Endothelial cell of hepatic sinusoid (primary cell): ENCODE data around the gene RAET1L.
"Not testable (repeated sequence)": the region's sequence is repeated elsewhere in the genome, so short reads cannot be mapped to it uniquely, and the experiment has no call there.

ENCODE experiments used
- in situ Hi-C: cut with HindIII; loops from 2 replicates; pipeline ENCODE4 v1.10.0; 2017; ENCODE audit warnings: low sequenced_read_pairs

RAET1L gene, protein sequence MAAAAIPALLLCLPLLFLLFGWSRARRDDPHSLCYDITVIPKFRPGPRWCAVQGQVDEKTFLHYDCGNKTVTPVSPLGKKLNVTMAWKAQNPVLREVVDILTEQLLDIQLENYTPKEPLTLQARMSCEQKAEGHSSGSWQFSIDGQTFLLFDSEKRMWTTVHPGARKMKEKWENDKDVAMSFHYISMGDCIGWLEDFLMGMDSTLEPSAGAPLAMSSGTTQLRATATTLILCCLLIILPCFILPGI

GRCh38 chr6:150025201-150025917 lies at the start of gene RAET1L:
RAET1L (minus strand) TSS chr6:150025532; CDS start chr6:150025471, 61 bp downstream.
- in situ Hi-C loops = no loop called here

- in situ Hi-C loops = no loop called here
These were observed 49.7 kb upstream of the RAET1L start for GRCh38 chr6:150075034-150075421.

GRCh38 chr6:150074396-150075033 lies 49.2 kb upstream of the RAET1L start:
- in situ Hi-C loops = not testable (repeated sequence)

DNA sequence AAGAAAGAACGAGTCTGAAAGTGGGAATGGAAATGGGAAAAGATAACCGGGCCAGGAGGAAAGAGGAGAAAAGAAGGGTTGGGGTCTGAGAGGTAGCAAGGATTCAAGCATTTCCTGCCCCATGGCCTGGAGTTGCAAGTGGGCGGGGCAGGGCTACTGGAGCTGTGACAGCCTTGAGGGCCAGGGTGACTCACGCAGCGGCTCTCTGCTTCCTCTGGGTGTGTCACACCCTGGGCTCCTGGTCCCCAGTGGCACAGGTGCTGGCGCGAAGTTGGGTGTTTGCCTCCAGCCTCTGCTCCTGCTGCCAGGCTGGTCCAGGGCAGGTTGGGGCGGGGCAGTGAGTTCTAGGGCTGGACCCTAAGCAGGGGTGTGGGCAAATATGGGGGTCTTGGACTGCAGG lies 46.9 kb upstream of the RAET1L start:
- in situ Hi-C loops = no loop called here

GRCh38 chr6:150070236-150070818 lies 45.0 kb upstream of the RAET1L start:
- in situ Hi-C loops = no loop called here

- in situ Hi-C loops = no loop called here
These were observed 44.4 kb upstream of the RAET1L start for GRCh38 chr6:150069706-150070105.

GRCh38 chr6:150068720-150069648 lies 43.7 kb upstream of the RAET1L start, which contains the start of gene ULBP3:
ULBP3 (minus strand) TSS chr6:150069121; CDS start chr6:150069066, 55 bp downstream.
- in situ Hi-C loops = no loop called here

GRCh38 chr6:150068151-150068550 lies 42.8 kb upstream of the RAET1L start:
- in situ Hi-C loops = no loop called here

DNA sequence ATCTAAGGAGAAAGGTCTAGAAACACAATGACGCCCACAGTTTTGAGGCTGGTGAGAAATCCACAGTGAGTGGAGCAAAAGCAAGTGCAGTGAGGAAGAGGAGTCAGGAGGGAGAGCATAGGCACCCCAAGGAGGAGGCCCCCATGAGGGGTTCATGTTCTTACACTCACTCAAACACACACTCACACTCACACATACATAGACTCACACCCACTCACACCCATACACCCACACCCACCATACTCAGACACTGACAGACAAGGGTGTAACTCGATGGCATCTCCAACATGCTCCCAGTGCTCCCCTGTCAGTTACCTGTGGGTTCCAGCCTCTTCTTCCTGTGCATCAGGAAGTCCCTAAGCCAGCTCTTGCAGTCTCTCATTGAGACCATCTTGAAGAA lies 39.8 kb upstream of the RAET1L start:
- in situ Hi-C loops = no loop called here

- in situ Hi-C loops = no loop called here
These were observed 38.3 kb upstream of the RAET1L start for GRCh38 chr6:150063640-150064039.

- in situ Hi-C loops = not testable (repeated sequence)
These were observed 34.6 kb upstream of the RAET1L start for GRCh38 chr6:150059973-150060372.

DNA sequence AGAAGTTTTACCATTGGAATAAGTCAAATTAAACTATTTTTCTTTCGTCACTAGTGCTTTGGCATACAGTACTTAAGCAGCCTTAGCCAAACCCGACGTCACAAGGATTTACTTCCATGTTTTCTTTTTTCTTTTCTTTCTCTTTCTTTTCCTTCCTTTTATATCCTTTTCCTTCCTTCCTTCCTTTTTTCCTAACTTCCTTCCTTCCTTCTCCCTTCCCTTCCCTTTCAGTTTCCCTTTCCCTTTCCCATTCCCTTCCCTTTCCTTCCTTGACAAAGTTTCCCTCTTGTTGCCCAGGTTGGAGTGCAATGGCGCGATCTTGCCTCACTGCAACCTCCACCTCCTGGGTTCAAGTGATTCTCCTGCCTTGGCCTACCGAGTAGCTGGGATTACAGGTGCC lies 33.7 kb upstream of the RAET1L start:
- in situ Hi-C loops = no loop called here

- in situ Hi-C loops = no loop called here
These were observed 33.0 kb upstream of the RAET1L start for GRCh38 chr6:150058231-150058792.

- in situ Hi-C loops = no loop called here
These were observed 32.2 kb upstream of the RAET1L start for GRCh38 chr6:150057501-150057951.

DNA sequence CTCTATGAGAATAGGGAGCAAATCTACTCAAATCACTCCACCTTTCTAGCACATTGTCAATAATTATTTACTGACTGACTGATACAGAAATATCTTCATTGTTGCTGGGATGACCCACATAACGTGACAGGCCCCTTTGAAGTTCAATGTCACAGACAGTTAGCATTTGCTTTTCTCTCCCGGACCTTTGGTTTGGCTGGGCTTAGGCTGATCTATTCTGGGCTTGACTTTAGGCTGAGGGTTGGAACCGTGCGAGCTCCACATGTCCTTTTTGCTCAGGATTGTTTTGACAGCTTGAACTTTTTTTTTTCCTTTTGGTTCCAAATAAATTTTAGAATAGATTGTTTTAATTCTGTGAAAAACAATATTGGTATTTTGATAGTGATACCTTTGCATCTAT lies 31.6 kb upstream of the RAET1L start:
- in situ Hi-C loops = no loop called here

- in situ Hi-C loops = no loop called here
These were observed 30.8 kb upstream of the RAET1L start for GRCh38 chr6:150056156-150056555.

- in situ Hi-C loops = no loop called here
These were observed 29.8 kb upstream of the RAET1L start for GRCh38 chr6:150055131-150055530.

- in situ Hi-C loops = no loop called here
These were observed 28.1 kb upstream of the RAET1L start for GRCh38 chr6:150053450-150053849.

- in situ Hi-C loops = no loop called here
These were observed 25.5 kb upstream of the RAET1L start for GRCh38 chr6:150050846-150051245.

DNA sequence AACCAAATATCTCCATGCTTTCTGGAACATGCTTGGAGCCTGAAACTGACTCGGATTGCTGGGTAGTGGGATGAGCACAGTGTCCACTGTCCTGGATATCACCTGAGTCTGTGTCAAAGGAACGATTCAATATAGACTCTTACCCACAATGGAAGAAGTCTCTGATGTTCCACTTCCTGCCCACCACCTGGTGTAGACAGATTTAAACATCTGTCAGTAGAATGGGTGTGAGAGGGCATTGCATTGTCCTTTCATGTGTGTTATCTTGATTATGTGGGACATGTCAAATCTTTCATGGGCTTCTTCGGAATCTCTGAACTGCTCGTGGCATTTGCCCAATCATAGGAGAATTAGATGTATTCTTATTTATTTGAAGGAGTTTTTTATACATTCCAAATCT lies 22.8 kb upstream of the RAET1L start:
- in situ Hi-C loops = no loop called here
